Muscle of arm (tissue), 12 donors: ENCODE measurements around the gene TMEM190. TPM values are rescaled to one million over a fixed set of nuclear protein-coding genes. Genes with fewer than 3 reads are reported as not detected.
"Not testable (repeated sequence)": the region's sequence is repeated elsewhere in the genome, so short reads cannot be mapped to it uniquely, and the experiment has no call there.

Source experiments
- DNase-seq: peaks from one replicate; pipeline ENCODE4 v3.0.0-alpha.2; 2013
- polyA plus RNA-seq, 12 donors: library from polyadenylated mRNA; unstranded; fragments of 120-200 nt; gene quantifications; one replicate each; pipeline ENCODE4 v1.2.1, GENCODE V29; 2013; ENCODE audit not compliant: insufficient read length in 12 of 12

Gene TMEM190
- polyA plus RNA-seq, 12 donors = 0.58 TPM; not detected in 11

- DNase-seq = no peak
Measured at GRCh38 chr19:55389386-55390317, 13.0 kb downstream of the TMEM190 start.

- DNase-seq = no peak
Measured at GRCh38 chr19:55390461-55390880, 13.8 kb downstream of the TMEM190 start.

- DNase-seq = no peak
Measured at GRCh38 chr19:55391191-55391670, 14.6 kb downstream of the TMEM190 start.

- DNase-seq = no peak
Measured at GRCh38 chr19:55391702-55392615, 15.3 kb downstream of the TMEM190 start.

- DNase-seq = no peak
Measured at GRCh38 chr19:55392820-55393761, 16.5 kb downstream of the TMEM190 start.

- no peak for DNase-seq
Measured at GRCh38 chr19:55398200-55398925, 21.7 kb downstream of the TMEM190 start.

GRCh38 chr19:55400281-55401087, 23.9 kb downstream of the TMEM190 start:
- no peak for DNase-seq

GRCh38 chr19:55401390-55401789, 24.8 kb downstream of the TMEM190 start:
- not testable (repeated sequence) for DNase-seq

GRCh38 chr19:55402509-55402908, 25.9 kb downstream of the TMEM190 start:
- DNase-seq = no peak

GRCh38 chr19:55405638-55406037, 29.0 kb downstream of the TMEM190 start:
- DNase-seq = no peak

GRCh38 chr19:55406091-55406825, 29.6 kb downstream of the TMEM190 start:
- no peak for DNase-seq

- peak; percentile 22 for DNase-seq
Measured at GRCh38 chr19:55406826-55407549, 30.4 kb downstream of the TMEM190 start.

- not testable (repeated sequence) for DNase-seq
Measured at GRCh38 chr19:55407550-55407799, 30.8 kb downstream of the TMEM190 start, which contains the start of gene UBE2S. UBE2S (minus strand) TSS chr19:55407788; CDS start chr19:55407589, 199 bp downstream.

GRCh38 chr19:55407800-55408532, 31.3 kb downstream of the TMEM190 start:
- peak; percentile 99 for DNase-seq

- DNase-seq = no peak
Measured at GRCh38 chr19:55408533-55408872, 31.9 kb downstream of the TMEM190 start.

- DNase-seq = not testable (repeated sequence)
Measured at GRCh38 chr19:55409179-55409578, 32.6 kb downstream of the TMEM190 start.

GRCh38 chr19:55410168-55410567, 33.5 kb downstream of the TMEM190 start:
- DNase-seq = no peak

- DNase-seq = peak; percentile 75
Measured at GRCh38 chr19:55418185-55418584, 41.6 kb downstream of the TMEM190 start.
